ENCODE data around the gene THEMIS2. TPM values are rescaled to one million over a fixed set of nuclear protein-coding genes. Genes with fewer than 3 reads are reported as not detected.
"Not testable (repeated sequence)": the region's sequence is repeated elsewhere in the genome, so short reads cannot be mapped to it uniquely, and the experiment has no call there.

Gene THEMIS2
- total RNA-seq, 3 donors from 2014 or later = 7.5 to 14.2 (median 9.9) TPM

DNA sequence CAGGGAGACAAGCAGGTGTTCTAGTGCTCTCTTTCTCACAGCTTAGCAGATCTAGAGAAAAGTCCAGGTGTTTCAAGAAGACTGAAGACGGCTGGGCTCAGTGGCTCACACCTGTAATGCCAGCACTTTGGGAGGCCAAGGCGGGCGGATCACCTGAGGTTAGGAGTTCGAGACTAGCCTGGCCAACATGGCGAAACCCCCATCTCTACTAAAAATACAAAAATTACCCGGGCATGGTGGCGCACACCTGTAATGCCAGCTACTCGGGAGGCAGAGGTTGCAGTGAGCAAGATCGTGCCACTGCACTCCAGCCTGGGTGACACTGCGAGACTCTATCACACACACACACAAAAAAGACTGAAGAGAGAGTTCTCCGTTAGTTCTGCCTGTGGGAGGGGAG lies 14.8 kb upstream of the THEMIS2 start:
- DNase-seq; H3K36me3 Mint-ChIP-seq (ENCODE audit: insufficient read depth); H3K9me3 Mint-ChIP-seq; H3K27me3 Mint-ChIP-seq (ENCODE audit: low read depth); H3K4me1 Mint-ChIP-seq (ENCODE audit: low read depth); H3K4me3 Mint-ChIP-seq; ATAC-seq: not testable (repeated sequence)

- no peaks in the 10 kb centered on the region for H3K36me3 Mint-ChIP-seq (ENCODE audit: insufficient read depth)
- H3K9me3 Mint-ChIP-seq = no peaks in the 10 kb centered on the region
- ATAC-seq = peak; percentile 95 to 97
- no peaks in the 10 kb centered on the region for H3K27me3 Mint-ChIP-seq (ENCODE audit: low read depth)
- H3K4me1 Mint-ChIP-seq (ENCODE audit: low read depth) = peaks cover 16% of the 10 kb centered on the region
- peak; percentile 83 for DNase-seq
- no peak overlapping the region for H3K4me3 Mint-ChIP-seq
Observed at GRCh38 chr1:27858072-27858948, 14.0 kb upstream of the THEMIS2 start.

DNA sequence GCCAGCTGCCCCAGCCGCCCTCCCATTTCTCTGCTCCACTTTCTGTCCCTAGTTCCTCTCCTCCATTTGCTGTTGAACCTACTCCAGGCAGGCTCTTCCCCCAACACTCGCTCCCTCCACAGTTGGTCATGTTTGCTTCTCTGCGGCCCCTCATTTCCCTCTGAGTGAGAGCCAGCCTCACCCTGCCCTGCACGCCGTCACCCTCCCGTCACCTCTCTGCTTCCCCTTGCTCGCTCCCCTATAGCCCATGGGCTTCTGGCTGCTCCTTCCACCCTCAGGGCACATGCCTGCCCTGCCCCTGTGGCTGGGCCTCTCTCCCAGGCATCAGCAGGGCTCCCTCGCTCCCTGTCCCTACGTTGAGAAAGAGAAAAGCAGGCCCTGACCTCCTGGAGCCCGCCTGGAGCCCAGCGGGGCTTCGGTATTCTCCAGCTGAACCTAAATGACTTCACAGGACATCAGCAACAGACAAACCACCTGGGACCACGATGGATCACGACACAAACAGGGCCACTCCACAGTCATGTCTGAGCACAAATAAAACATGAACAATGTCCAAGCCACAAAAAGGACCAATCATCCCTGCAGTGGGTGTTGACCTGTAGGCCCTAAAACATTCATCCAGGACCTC lies 13.3 kb upstream of the THEMIS2 start:
- Mint-ChIP-seq H3K27me3 (ENCODE audit: low read depth) (no peaks in the 10 kb centered on the region), H3K4me1 (ENCODE audit: low read depth) (peaks cover 22% of the 10 kb centered on the region), H3K9me3 (no peaks in the 10 kb centered on the region), H3K4me3 (no peak overlapping the region), H3K36me3 (ENCODE audit: insufficient read depth) (no peaks in the 10 kb centered on the region)
- ATAC-seq (no peak), DNase-seq (no peak)

DNA sequence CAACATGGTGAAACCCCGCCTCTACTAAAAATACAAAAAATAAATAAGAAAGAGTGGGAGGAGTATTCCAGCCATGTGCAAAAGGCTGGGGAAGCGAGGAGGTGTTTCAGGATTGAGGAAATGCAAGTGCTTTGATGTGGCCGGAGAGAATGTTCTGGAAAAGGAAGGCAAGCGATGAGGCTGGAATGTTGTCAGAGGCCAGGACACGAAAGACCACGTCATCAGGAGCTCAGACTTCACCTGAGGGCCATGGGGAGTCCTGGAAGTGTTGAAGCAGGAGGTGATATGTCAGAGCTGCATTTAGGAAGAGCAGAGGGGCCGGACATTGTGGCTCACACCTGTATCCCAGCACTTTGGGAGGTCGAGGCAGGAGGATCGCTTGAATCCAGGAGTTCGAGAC lies 10.9 kb upstream of the THEMIS2 start:
- Mint-ChIP-seq H3K36me3 (ENCODE audit: insufficient read depth) (no peaks in the 10 kb centered on the region), H3K4me3 (no peak overlapping the region), H3K4me1 (ENCODE audit: low read depth) (peaks cover 40% of the 10 kb centered on the region), H3K27me3 (ENCODE audit: low read depth) (no peaks in the 10 kb centered on the region), H3K9me3 (no peaks in the 10 kb centered on the region)
- no peak for DNase-seq
- ATAC-seq = no peak

DNA sequence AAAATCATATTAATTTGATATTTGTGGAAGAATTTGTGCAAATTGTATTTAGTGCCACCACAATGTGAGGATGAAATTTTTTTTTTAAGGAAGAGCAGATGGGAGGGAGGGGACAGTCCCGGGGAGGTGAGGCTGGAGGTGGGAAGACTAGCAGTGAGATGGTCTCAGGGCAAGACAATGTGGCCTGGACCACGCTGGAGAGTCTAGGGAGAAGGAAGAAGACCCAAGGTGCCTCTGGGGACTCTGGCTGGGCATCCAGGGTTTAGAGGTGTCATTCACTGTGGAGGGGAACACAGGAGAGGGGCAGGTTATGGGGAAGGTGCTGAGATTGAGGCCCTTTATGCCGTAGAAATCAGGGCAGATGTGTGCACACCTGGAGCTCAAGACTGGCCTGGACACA lies 10.3 kb upstream of the THEMIS2 start:
- Mint-ChIP-seq H3K9me3 (no peaks in the 10 kb centered on the region), H3K4me3 (no peak overlapping the region)
- no peak for DNase-seq

GRCh38 chr1:27862671-27863537 lies 9.4 kb upstream of the THEMIS2 start:
- DNase-seq = no peak
- no peak overlapping the region for H3K4me3 Mint-ChIP-seq
- H3K27me3 Mint-ChIP-seq (ENCODE audit: low read depth) = no peaks in the 10 kb centered on the region
- no peaks in the 10 kb centered on the region for H3K36me3 Mint-ChIP-seq (ENCODE audit: insufficient read depth)
- ATAC-seq = peak in 1 of 2 donors; percentile 19
- no peaks in the 10 kb centered on the region for H3K9me3 Mint-ChIP-seq
- H3K4me1 Mint-ChIP-seq (ENCODE audit: low read depth) = peaks cover 44% of the 10 kb centered on the region

More for the DNA sequence above, 10.3 kb upstream of the THEMIS2 start:
- peaks cover 40% of the 10 kb centered on the region for H3K4me1 Mint-ChIP-seq (ENCODE audit: low read depth)
- ATAC-seq = no peak
- H3K36me3 Mint-ChIP-seq (ENCODE audit: insufficient read depth) = no peaks in the 10 kb centered on the region
- no peaks in the 10 kb centered on the region for H3K27me3 Mint-ChIP-seq (ENCODE audit: low read depth)

GRCh38 chr1:27863538-27863915 lies 8.8 kb upstream of the THEMIS2 start:
- no peak for DNase-seq
- Mint-ChIP-seq H3K4me1 (ENCODE audit: low read depth) (peaks cover 44% of the 10 kb centered on the region), H3K36me3 (ENCODE audit: insufficient read depth) (no peaks in the 10 kb centered on the region), H3K4me3 (no peak overlapping the region), H3K9me3 (no peaks in the 10 kb centered on the region), H3K27me3 (ENCODE audit: low read depth) (no peaks in the 10 kb centered on the region)
- ATAC-seq = no peak

GRCh38 chr1:27864264-27864895 lies 8.0 kb upstream of the THEMIS2 start:
- H3K36me3 Mint-ChIP-seq (ENCODE audit: insufficient read depth) = no peaks in the 10 kb centered on the region
- H3K4me1 Mint-ChIP-seq (ENCODE audit: low read depth) = peaks cover 50% of the 10 kb centered on the region
- no peaks in the 10 kb centered on the region for H3K9me3 Mint-ChIP-seq
- no peaks in the 10 kb centered on the region for H3K27me3 Mint-ChIP-seq (ENCODE audit: low read depth)
- no peak overlapping the region for H3K4me3 Mint-ChIP-seq
- DNase-seq (no peak), ATAC-seq (peak; percentile 68 to 77)

DNA sequence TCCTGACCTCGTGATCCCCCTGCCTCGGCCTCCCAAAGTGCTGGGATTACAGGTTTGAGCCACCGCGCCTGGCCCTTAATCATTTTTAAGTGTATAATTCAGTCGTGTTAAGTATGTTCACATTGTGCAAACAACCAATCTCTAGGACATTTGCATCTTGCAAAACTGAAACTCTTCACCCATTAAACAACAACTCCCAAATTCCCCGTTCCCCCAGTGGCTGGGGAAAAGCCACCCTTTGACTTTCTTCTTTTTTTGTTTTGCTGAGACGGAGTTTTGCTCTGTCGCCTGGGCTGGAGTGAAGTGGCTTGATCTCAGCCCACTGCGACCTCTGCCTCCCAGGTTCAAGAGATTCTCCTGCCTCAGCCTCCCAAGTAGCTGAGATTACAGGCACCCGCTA lies 6.5 kb upstream of the THEMIS2 start:
- no peak for ATAC-seq
- H3K4me3 Mint-ChIP-seq = no peak overlapping the region
- H3K36me3 Mint-ChIP-seq (ENCODE audit: insufficient read depth) = no peaks in the 10 kb centered on the region
- no peaks in the 10 kb centered on the region for H3K27me3 Mint-ChIP-seq (ENCODE audit: low read depth)
- no peaks in the 10 kb centered on the region for H3K9me3 Mint-ChIP-seq
- H3K4me1 Mint-ChIP-seq (ENCODE audit: low read depth) = peaks cover 56% of the 10 kb centered on the region
- DNase-seq = no peak

DNA sequence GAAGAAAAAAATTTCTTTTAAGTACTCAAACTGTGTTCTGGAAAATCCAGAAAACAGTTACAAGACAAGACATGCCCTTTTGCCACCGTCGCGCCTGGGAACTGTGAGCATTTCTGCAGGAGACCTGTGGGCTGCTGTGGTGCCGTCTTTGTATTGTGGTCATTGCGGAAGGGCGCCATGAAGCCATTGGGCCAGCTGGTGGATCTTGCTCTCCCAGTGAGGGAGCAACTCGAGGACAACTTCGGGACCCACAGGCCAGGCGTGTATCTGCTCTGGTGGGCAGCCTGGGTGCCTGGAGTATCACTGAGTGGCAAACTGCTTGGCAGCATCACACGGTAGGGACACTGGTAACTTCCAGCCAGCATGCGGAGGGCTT lies 3.8 kb upstream of the THEMIS2 start:
- Mint-ChIP-seq H3K4me1 (ENCODE audit: low read depth) (peaks cover 55% of the 10 kb centered on the region), H3K9me3 (no peaks in the 10 kb centered on the region), H3K27me3 (ENCODE audit: low read depth) (no peaks in the 10 kb centered on the region), H3K4me3 (peak overlapping the region; percentile 66), H3K36me3 (ENCODE audit: insufficient read depth) (no peaks in the 10 kb centered on the region)
- DNase-seq (no peak), ATAC-seq (no peak)

DNA sequence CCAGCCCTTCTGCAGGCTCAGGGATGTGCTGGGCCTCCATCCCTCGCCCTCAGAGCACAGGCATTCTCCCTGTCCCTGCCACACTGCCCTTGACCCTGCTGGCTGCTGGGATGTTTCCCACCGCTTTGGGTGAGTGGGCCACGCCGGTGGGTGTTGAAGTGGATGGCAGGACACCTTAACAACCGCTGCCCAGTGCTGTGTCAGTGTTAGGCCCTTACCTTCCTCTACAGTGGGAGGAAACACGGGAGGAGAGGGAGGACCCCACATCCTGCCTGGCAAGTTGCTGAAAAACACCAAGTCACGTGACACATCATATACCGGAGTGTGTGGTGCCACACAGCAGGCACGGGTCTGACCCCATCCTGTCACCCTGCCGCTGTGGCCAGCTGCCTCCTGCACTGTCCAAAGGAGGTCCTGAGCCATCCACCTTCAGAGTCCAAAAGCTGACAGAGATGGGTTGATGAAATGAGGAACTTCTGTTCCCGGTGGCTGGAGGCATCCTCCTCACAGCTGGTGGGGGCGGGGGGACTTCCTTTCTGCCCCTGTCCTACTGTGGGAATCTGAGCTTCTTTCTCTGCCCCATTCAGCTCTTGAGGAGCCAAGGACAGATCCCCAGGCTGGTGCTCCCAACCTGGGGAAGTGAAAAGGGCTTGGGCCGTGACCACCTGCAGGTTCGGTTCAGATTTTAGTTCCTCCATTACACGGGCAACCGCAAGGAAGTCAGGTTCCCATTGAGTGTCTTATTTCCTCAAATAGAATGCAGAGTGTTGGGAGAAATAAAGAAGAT lies 3.2 kb upstream of the THEMIS2 start:
- no peaks in the 10 kb centered on the region for H3K36me3 Mint-ChIP-seq (ENCODE audit: insufficient read depth)
- peak overlapping the region; percentile 66 for H3K4me3 Mint-ChIP-seq
- peak; percentile 35 for DNase-seq
- ATAC-seq = peak; percentile 48 to 53
- H3K4me1 Mint-ChIP-seq (ENCODE audit: low read depth) = peaks cover 56% of the 10 kb centered on the region
- H3K27me3 Mint-ChIP-seq (ENCODE audit: low read depth) = no peaks in the 10 kb centered on the region
- no peaks in the 10 kb centered on the region for H3K9me3 Mint-ChIP-seq

- H3K9me3 Mint-ChIP-seq = no peaks in the 10 kb centered on the region
- no peaks in the 10 kb centered on the region for H3K36me3 Mint-ChIP-seq (ENCODE audit: insufficient read depth)
- ATAC-seq = no peak
- H3K27me3 Mint-ChIP-seq (ENCODE audit: low read depth) = no peaks in the 10 kb centered on the region
- peak overlapping the region; percentile 66 for H3K4me3 Mint-ChIP-seq
- peaks cover 55% of the 10 kb centered on the region for H3K4me1 Mint-ChIP-seq (ENCODE audit: low read depth)
- no peak for DNase-seq
Observed at GRCh38 chr1:27869719-27870085, 2.6 kb upstream of the THEMIS2 start.

DNA sequence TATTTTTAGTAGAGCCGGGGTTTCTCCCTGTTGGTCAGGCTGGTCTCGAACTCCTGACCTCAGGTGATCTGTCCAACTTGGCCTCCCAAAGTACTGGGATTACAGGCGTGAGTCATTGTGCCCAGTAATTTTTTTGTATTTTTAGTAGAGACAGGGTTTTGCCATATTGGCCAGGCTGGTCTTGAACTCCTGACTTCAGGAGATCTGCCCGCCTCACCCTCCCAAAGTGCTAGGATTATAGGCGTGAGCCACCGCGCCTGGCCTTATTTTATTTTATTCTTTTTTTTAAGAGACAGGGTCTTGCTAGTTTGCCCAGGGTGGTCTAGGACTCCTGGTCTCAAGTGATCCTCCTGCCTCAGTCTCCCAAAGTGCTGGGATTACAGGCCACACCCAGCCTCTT lies 1.3 kb upstream of the THEMIS2 start:
- H3K4me1 Mint-ChIP-seq (ENCODE audit: low read depth) = peaks cover 54% of the 10 kb centered on the region
- H3K27me3 Mint-ChIP-seq (ENCODE audit: low read depth); ATAC-seq; H3K9me3 Mint-ChIP-seq; H3K4me3 Mint-ChIP-seq; DNase-seq; H3K36me3 Mint-ChIP-seq (ENCODE audit: insufficient read depth): not testable (repeated sequence)
